GM19452 (cell line): Measurements from ENCODE around the gene POLK.
A peak's percentile ranks its signal among the peaks of the same experiment; 100 is the strongest.
"Not testable (repeated sequence)": the region's sequence is repeated elsewhere in the genome, so short reads cannot be mapped to it uniquely, and the experiment has no call there.

Source experiments
- ATAC-seq: cut with Tn5 transposase; IDR thresholded peaks from one replicate; pipeline ENCODE4 v1.9.1; 2021; ENCODE audit not compliant: unreplicated experiment

Gene POLK

GRCh38 chr5:75546830-75547229 lies 35.1 kb downstream of the POLK start:
- no peak for ATAC-seq

GRCh38 chr5:75547812-75548211 lies 36.1 kb downstream of the POLK start:
- no peak for ATAC-seq

- ATAC-seq = no peak
Observed at GRCh38 chr5:75550597-75550996, 38.9 kb downstream of the POLK start.

GRCh38 chr5:75551471-75551870 lies 39.8 kb downstream of the POLK start:
- no peak for ATAC-seq

- no peak for ATAC-seq
Observed at GRCh38 chr5:75552764-75553163, 41.1 kb downstream of the POLK start.

GRCh38 chr5:75553358-75553757 lies 41.7 kb downstream of the POLK start:
- ATAC-seq = no peak

- no peak for ATAC-seq
Observed at GRCh38 chr5:75558221-75558620, 46.5 kb downstream of the POLK start.

GRCh38 chr5:75558981-75559632 lies 47.4 kb downstream of the POLK start:
- ATAC-seq = no peak

GRCh38 chr5:75560655-75561054 lies 49.0 kb downstream of the POLK start:
- ATAC-seq = not testable (repeated sequence)

- ATAC-seq = not testable (repeated sequence)
Observed at GRCh38 chr5:75565991-75566709, 54.5 kb downstream of the POLK start.

- ATAC-seq = peak; percentile 83
Observed at GRCh38 chr5:75566710-75567309, 55.1 kb downstream of the POLK start.

GRCh38 chr5:75567710-75568109 lies 56.0 kb downstream of the POLK start:
- ATAC-seq = no peak

- peak; percentile 34 for ATAC-seq
Observed at GRCh38 chr5:75568202-75568601, 56.5 kb downstream of the POLK start.

GRCh38 chr5:75571547-75571946 lies 59.9 kb downstream of the POLK start:
- ATAC-seq = no peak

GRCh38 chr5:75574791-75575190 lies 63.1 kb downstream of the POLK start:
- ATAC-seq = peak; percentile 10

- not testable (repeated sequence) for ATAC-seq
Observed at GRCh38 chr5:75578280-75578679, 66.6 kb downstream of the POLK start.

- ATAC-seq = no peak
Observed at GRCh38 chr5:75584641-75585040, 73.0 kb downstream of the POLK start.

- ATAC-seq = no peak
Observed at GRCh38 chr5:75588666-75589065, 77.0 kb downstream of the POLK start.

GRCh38 chr5:75600535-75600934 lies 88.8 kb downstream of the POLK start:
- no peak for ATAC-seq

- ATAC-seq = no peak
Observed at GRCh38 chr5:75601567-75601966, 89.9 kb downstream of the POLK start.

GRCh38 chr5:75601996-75602395 lies 90.3 kb downstream of the POLK start:
- no peak for ATAC-seq

- ATAC-seq = no peak
Observed at GRCh38 chr5:75603371-75603770, 91.7 kb downstream of the POLK start.
